SU-DHL-6 (cell line): ENCODE measurements around the gene AMER3.

Source experiments
- H2AFZ ChIP-seq: fragments of 200-600 bp; sonication (generic); 2 replicates; pipeline ENCODE4 v1.6.1; 2014; ENCODE audit warnings: low read depth, mild to moderate bottlenecking, moderate library complexity, mixed read lengths, antibody characterized with exemption, low read length; ENCODE audit not compliant: severe bottlenecking
- H3F3A ChIP-seq: fragments of 200-600 bp; shearing (Covaris generic); 2 replicates; pipeline ENCODE4 v1.6.0; 2016; ENCODE audit warnings: antibody characterized with exemption, mild to moderate bottlenecking; ENCODE audit not compliant: insufficient read depth
- H3K27ac ChIP-seq: fragments of 200-600 bp; sonication (generic); 2 replicates; pipeline ENCODE4 v1.5.1; 2016; ENCODE audit warnings: low read depth, mild to moderate bottlenecking, low read length, moderate library complexity, mixed read lengths
- H3K27me3 ChIP-seq: fragments of 200-600 bp; sonication (generic), shearing (Covaris generic); 2 replicates; pipeline ENCODE4 v1.6.0; 2014; ENCODE audit warnings: mild to moderate bottlenecking, low read length
- H3K36me3 ChIP-seq: fragments of 200-600 bp; sonication (generic); 2 replicates; pipeline ENCODE4 v1.6.1; 2014; ENCODE audit warnings: mild to moderate bottlenecking, low read length, mixed read lengths
- H3K4me2 ChIP-seq: fragments of 300-600, 200-600 bp; shearing (Covaris generic), sonication (generic); 2 replicates; pipeline ENCODE4 v1.6.0; 2014; ENCODE audit warnings: low read length, low read depth, mild to moderate bottlenecking; ENCODE audit not compliant: poor library complexity, severe bottlenecking
- H3K4me3 ChIP-seq: fragments of 200-600 bp; sonication (generic); 2 replicates; pipeline ENCODE4 v1.5.1; 2014; ENCODE audit warnings: antibody characterized with exemption, low read length, mild to moderate bottlenecking, mixed read lengths; ENCODE audit not compliant: insufficient read depth, poor library complexity, severe bottlenecking
- H3K79me2 ChIP-seq: fragments of 200-600 bp; sonication (generic); 2 replicates; pipeline ENCODE4 v1.6.1; 2014; ENCODE audit warnings: mild to moderate bottlenecking, low read length, moderate library complexity; ENCODE audit not compliant: insufficient read depth
- H3K9ac ChIP-seq: fragments of 200-600 bp; sonication (generic); 2 replicates; pipeline ENCODE4 v1.7.0; 2014; ENCODE audit warnings: mild to moderate bottlenecking, low read length
- H3K9me2 ChIP-seq: fragments of 200-600 bp; sonication (generic); replicated peaks from 2 replicates; pipeline ENCODE4 v1.6.1; 2014; ENCODE audit warnings: low read length; ENCODE audit not compliant: insufficient read depth
- H3K9me3 ChIP-seq: fragments of 200-600 bp; sonication (generic); 2 replicates; pipeline ENCODE4 v1.6.1; 2014; ENCODE audit warnings: low read length, mixed read lengths; ENCODE audit not compliant: insufficient read depth
- H4K20me1 ChIP-seq: fragments of 200-600 bp; sonication (generic); 2 replicates; pipeline ENCODE4 v1.6.1; 2014; ENCODE audit warnings: low read depth, mild to moderate bottlenecking, antibody characterized with exemption, low read length, moderate library complexity, mixed read lengths
- CTCF ChIP-seq: fragments of 200-600 bp; sonication (generic); IDR thresholded peaks from one replicate; pipeline ENCODE4 v1.5.1; 2017; ENCODE audit warnings: antibody characterized with exemption, mild to moderate bottlenecking, low read length, moderate library complexity; ENCODE audit not compliant: insufficient read depth, poor library complexity, severe bottlenecking
- EZH2phosphoT487 ChIP-seq: fragments of 200-600 bp; sonication (generic), shearing (Covaris generic); conservative IDR thresholded peaks from 2 replicates; pipeline ENCODE4 v1.6.1; 2018; ENCODE audit warnings: mild to moderate bottlenecking, antibody characterized with exemption, low read length, moderate library complexity, mixed read lengths

The AMER3 gene

GRCh38 chr2:130749641-130750040 lies 5.7 kb upstream of the AMER3 start:
- no peak overlapping the region for H3K4me2 ChIP-seq
- H3K9me2 ChIP-seq, result no peaks in the 10 kb centered on the region
- no peaks in the 10 kb centered on the region for H3K79me2 ChIP-seq
- no peak overlapping the region for H3K27ac ChIP-seq
- no peaks in the 10 kb centered on the region for H4K20me1 ChIP-seq
- no peak overlapping the region for H3K9ac ChIP-seq
- H3K36me3 ChIP-seq, result no peaks in the 10 kb centered on the region
- no peak overlapping the region for H2AFZ ChIP-seq
- H3K4me3 ChIP-seq, result no peak overlapping the region
- H3K27me3 ChIP-seq, result no peaks in the 10 kb centered on the region
- H3K9me3 ChIP-seq, result no peaks in the 10 kb centered on the region
- TF ChIP-seq EZH2phosphoT487, result no peak
- TF ChIP-seq CTCF, result no peak
- no peaks in the 10 kb centered on the region for H3F3A ChIP-seq

- TF ChIP-seq CTCF, result no peak
- TF ChIP-seq EZH2phosphoT487, result no peak
- no peaks in the 10 kb centered on the region for H3F3A ChIP-seq
- H4K20me1 ChIP-seq, result no peaks in the 10 kb centered on the region
- H2AFZ ChIP-seq, result no peak overlapping the region
- H3K36me3 ChIP-seq, result no peaks in the 10 kb centered on the region
- no peak overlapping the region for H3K9ac ChIP-seq
- no peak overlapping the region for H3K4me3 ChIP-seq
- H3K79me2 ChIP-seq, result no peaks in the 10 kb centered on the region
- H3K4me2 ChIP-seq, result no peak overlapping the region
- H3K9me2 ChIP-seq, result no peaks in the 10 kb centered on the region
- H3K27me3 ChIP-seq, result no peaks in the 10 kb centered on the region
- no peaks in the 10 kb centered on the region for H3K9me3 ChIP-seq
- H3K27ac ChIP-seq, result no peak overlapping the region
Observed at GRCh38 chr2:130754811-130755210, 529 bp upstream of the AMER3 start.

GRCh38 chr2:130756053-130756873 lies 923 bp downstream of the AMER3 start:
- H3K4me3 ChIP-seq, result no peak overlapping the region
- no peaks in the 10 kb centered on the region for H3K79me2 ChIP-seq
- no peaks in the 10 kb centered on the region for H3F3A ChIP-seq
- H3K27me3 ChIP-seq, result no peaks in the 10 kb centered on the region
- H3K36me3 ChIP-seq, result no peaks in the 10 kb centered on the region
- H3K27ac ChIP-seq, result no peak overlapping the region
- no peak overlapping the region for H3K4me2 ChIP-seq
- H3K9me2 ChIP-seq, result no peaks in the 10 kb centered on the region
- H4K20me1 ChIP-seq, result no peaks in the 10 kb centered on the region
- no peak overlapping the region for H2AFZ ChIP-seq
- no peak overlapping the region for H3K9ac ChIP-seq
- no peak for TF ChIP-seq EZH2phosphoT487
- no peak for TF ChIP-seq CTCF
- H3K9me3 ChIP-seq, result no peaks in the 10 kb centered on the region
